Neural crest cell (in vitro differentiated cells): ENCODE data around the gene MUC7. TPM values are rescaled to one million over a fixed set of nuclear protein-coding genes. Genes with fewer than 3 reads are reported as not detected.

Experiments used
- DNase-seq: peaks from one replicate; pipeline ENCODE4 v3.0.0; 2021; ENCODE audit warnings: low read depth, mixed read lengths, low spot score
- H3K27ac Mint-ChIP-seq: one replicate; pipeline ENCODE4 v1.8.0; 2021; ENCODE audit warnings: mild to moderate bottlenecking, mixed read lengths; ENCODE audit not compliant: unreplicated experiment
- H3K27me3 Mint-ChIP-seq: 2 replicates; pipeline ENCODE4 v1.8.0; 2021; ENCODE audit warnings: low read depth, mild to moderate bottlenecking, mixed read lengths
- H3K36me3 Mint-ChIP-seq: 2 replicates; pipeline ENCODE4 v1.8.0; 2021; ENCODE audit warnings: low read depth, mild to moderate bottlenecking, mixed read lengths
- H3K4me1 Mint-ChIP-seq: 2 replicates; pipeline ENCODE4 v1.8.0; 2021; ENCODE audit warnings: mixed read lengths
- H3K4me3 Mint-ChIP-seq: one replicate; pipeline ENCODE4 v1.8.0; 2021; ENCODE audit warnings: mild to moderate bottlenecking, mixed read lengths
- H3K9me3 Mint-ChIP-seq: 2 replicates; pipeline ENCODE4 v1.8.0; 2021; ENCODE audit warnings: mixed read lengths
- total RNA-seq: library from RNA; stranded (reverse); gene quantifications from 2 replicates; pipeline ENCODE4 v1.2.1, GENCODE V29; 2021
- TF ChIP-seq, protein P1 (sequence below): fragments of 200-600 bp; sonication (generic); conservative IDR thresholded peaks from 2 replicates; pipeline ENCODE4 v1.5.0; 2021; ENCODE audit warnings: antibody characterized with exemption, mild to moderate bottlenecking

MUC7 gene
- total RNA-seq, 1 donor from 2014 or later = not detected

DNA sequence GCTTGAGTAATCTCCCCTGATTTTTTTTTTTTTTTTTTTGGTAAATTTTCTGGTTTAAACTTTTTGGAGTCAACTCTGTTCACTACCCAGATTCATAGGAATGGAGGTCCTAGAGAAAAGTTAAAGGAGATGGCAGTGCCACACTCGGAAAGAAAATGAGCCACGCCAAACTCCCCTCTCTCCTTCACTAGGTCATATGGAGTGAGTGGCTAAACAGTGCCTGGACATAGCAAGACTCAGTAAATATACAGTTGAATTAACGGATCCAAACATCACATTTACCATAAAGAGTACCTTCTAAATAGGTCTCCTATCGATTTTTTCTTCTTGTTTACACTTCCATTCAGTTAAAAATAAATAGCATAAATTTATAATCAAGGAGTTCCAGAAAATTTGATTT, 32.7 kb downstream of the MUC7 start:
- H3K4me1 Mint-ChIP-seq = no peaks in the 10 kb centered on the region
- no peak for DNase-seq
- H3K9me3 Mint-ChIP-seq = no peaks in the 10 kb centered on the region
- peaks cover 12% of the 10 kb centered on the region for H3K27me3 Mint-ChIP-seq
- TF ChIP-seq, protein P1, sequence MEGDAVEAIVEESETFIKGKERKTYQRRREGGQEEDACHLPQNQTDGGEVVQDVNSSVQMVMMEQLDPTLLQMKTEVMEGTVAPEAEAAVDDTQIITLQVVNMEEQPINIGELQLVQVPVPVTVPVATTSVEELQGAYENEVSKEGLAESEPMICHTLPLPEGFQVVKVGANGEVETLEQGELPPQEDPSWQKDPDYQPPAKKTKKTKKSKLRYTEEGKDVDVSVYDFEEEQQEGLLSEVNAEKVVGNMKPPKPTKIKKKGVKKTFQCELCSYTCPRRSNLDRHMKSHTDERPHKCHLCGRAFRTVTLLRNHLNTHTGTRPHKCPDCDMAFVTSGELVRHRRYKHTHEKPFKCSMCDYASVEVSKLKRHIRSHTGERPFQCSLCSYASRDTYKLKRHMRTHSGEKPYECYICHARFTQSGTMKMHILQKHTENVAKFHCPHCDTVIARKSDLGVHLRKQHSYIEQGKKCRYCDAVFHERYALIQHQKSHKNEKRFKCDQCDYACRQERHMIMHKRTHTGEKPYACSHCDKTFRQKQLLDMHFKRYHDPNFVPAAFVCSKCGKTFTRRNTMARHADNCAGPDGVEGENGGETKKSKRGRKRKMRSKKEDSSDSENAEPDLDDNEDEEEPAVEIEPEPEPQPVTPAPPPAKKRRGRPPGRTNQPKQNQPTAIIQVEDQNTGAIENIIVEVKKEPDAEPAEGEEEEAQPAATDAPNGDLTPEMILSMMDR = no peak
- H3K27ac Mint-ChIP-seq = no peak overlapping the region
- no peak overlapping the region for H3K4me3 Mint-ChIP-seq
- no peaks in the 10 kb centered on the region for H3K36me3 Mint-ChIP-seq

DNA sequence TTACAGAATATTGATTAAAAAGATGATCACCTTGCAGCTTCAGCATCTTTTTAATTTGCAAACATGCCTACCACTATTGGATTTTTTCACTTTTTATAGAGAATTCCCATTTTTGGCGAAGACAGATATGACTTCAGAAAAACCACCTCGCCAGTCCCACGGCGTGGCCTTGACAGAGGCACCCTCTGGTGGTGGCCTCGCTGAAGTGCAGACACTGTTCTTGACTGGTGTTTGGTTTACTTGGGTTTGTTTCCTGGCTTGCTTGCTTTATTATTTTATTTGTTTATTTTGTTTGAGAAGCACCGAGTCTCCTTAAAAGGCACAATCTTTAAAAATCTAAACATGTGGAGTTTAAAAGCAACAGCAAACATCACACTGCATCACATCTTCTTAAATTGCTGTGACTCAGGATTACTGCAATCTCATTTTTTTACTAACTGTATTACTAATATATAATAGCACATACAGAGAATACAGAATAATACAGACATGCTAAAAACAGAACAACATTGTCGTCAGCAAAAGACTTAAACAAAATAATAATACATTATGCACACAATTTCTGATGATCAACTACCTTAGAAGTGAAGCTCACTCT, 33.3 kb downstream of the MUC7 start:
- Mint-ChIP-seq H3K4me1 (no peaks in the 10 kb centered on the region), H3K27me3 (peaks cover 11% of the 10 kb centered on the region), H3K27ac (no peak overlapping the region), H3K9me3 (no peaks in the 10 kb centered on the region), H3K4me3 (no peak overlapping the region), H3K36me3 (no peaks in the 10 kb centered on the region)
- TF ChIP-seq, protein P1 = peak; percentile 95
- DNase-seq = peak; percentile 68

DNA sequence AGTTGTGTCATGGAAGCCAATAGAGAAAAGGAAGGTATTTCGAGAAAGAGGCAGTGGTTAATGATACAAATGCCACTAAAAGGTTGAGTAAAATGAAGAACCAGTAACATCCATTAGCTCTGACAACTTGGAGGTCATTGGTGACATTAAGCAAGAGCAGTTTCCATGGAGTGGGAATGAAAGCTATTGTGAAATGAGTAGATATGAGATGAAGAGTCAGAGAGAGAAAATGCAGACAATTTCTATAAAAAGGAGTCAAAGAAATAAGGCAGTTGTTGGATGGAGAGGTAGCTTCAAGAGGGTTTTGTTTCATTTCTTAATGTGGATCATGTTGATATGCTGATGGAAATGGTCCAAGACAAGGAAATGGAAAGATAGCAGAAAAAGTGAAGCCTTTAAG, 36.8 kb downstream of the MUC7 start:
- TF ChIP-seq, protein P1 = no peak

DNA sequence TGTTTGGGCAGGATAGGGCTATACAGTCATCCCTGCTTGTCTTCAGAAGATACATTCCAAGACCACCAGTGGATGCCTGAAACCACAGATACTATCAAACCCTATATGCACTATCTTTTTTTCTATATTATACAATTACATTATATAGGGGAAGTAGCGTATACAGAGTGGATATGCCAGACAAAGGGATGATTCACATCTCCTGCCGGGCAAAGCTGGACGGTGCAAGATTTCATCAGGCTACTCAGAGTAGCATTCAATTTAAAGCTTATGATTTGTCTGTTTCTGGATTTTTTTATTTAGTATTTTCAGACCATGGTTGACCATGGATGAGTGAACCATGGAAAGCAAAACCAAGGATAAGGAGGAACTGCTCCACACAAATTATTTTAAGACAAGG, 39.4 kb downstream of the MUC7 start:
- Mint-ChIP-seq H3K4me3 (no peak overlapping the region), H3K36me3 (no peaks in the 10 kb centered on the region), H3K9me3 (no peaks in the 10 kb centered on the region), H3K27ac (no peak overlapping the region), H3K27me3 (peaks cover 8% of the 10 kb centered on the region), H3K4me1 (no peaks in the 10 kb centered on the region)
- DNase-seq = no peak
- TF ChIP-seq, protein P1 = no peak

More for the DNA sequence above, 36.8 kb downstream of the MUC7 start:
- Mint-ChIP-seq H3K27ac (no peak overlapping the region), H3K27me3 (peaks cover 11% of the 10 kb centered on the region), H3K36me3 (no peaks in the 10 kb centered on the region), H3K9me3 (no peaks in the 10 kb centered on the region), H3K4me3 (no peak overlapping the region), H3K4me1 (no peaks in the 10 kb centered on the region)
- no peak for DNase-seq

DNA sequence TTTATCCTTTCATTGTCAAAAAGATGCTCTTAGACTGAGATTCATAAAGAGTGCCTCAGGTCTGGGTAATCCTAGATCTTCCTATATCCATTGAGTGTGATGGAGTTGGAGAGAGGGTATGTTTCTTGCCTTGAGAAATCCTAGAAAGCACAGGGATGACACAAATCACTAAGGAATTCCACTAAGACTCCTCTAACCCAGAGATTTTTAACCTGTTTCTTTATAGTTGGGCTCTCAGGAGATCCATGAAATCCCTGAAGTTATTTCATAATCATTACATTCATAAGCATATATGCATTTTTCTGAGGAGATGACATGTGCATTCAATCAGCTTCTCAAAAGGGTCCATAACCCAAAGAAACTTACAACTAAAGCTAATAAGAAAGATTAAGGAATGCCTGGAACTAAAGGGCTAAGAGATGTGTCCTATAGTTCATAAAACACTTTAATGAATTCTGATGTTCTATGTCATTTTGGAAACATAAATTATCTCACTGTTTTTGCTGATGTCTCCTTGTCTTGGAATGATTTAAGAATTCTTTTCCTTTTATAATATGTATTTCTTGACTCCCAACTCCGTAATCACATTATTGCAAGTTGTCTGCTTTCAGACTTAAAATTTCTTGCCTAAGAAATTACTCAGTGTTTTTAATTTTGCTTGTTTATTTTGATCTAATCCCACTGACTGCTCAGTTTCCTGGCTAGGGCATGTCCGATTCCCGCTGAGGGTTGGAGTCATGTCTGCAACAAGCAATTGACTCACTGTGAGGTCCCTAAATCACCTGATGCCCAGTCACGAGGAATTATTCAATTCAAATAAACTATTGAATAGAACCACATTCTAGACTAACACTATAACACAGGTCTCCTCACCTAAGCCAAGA, 43.6 kb downstream of the MUC7 start:
- Mint-ChIP-seq H3K4me1 (no peaks in the 10 kb centered on the region), H3K9me3 (no peaks in the 10 kb centered on the region), H3K36me3 (no peaks in the 10 kb centered on the region), H3K4me3 (no peak overlapping the region), H3K27me3 (peaks cover 11% of the 10 kb centered on the region), H3K27ac (no peak overlapping the region)
- DNase-seq = no peak
- TF ChIP-seq, protein P1 = no peak
